HEK293T (cell line): ENCODE measurements around the gene DEFB110.

Experiments used
- CTCF ChIA-PET: fragments of 350-600 bp; formaldehyde crosslinking; extraction: SDS; loops from one replicate; lab custom pipeline; 2021; ENCODE audit warnings: antibody characterized with exemption, inconsistent platforms; lab: Yijun Ruan, JAX
- POLR2A ChIA-PET: fragments of 350-600 bp; formaldehyde crosslinking; extraction: SDS; loops from one replicate; lab custom pipeline; 2020; ENCODE audit warnings: antibody characterized with exemption, inconsistent platforms; lab: Yijun Ruan, JAX
- DNase-seq: peaks from one replicate; pipeline ENCODE4 v3.0.0; 2012; ENCODE audit warnings: mixed read lengths; ENCODE audit errors: extremely low spot score
- ARNT ChIP-seq: fragments of 450-650 bp; IDR thresholded peaks from 2 replicates; pipeline ENCODE4 v1.6.1; 2017; ENCODE audit warnings: mild to moderate bottlenecking
- BHLHE40 ChIP-seq: fragments of 450-650 bp; IDR thresholded peaks from 2 replicates; pipeline ENCODE4 v1.6.1; 2016; ENCODE audit warnings: mild to moderate bottlenecking, moderate library complexity, borderline replicate concordance
- CTBP1 ChIP-seq: fragments of 450-650 bp; IDR thresholded peaks from 2 replicates; pipeline ENCODE4 v1.6.1; 2016; ENCODE audit warnings: borderline replicate concordance
- ELF4 ChIP-seq: fragments of 450-650 bp; IDR thresholded peaks from 2 replicates; pipeline ENCODE4 v1.6.1; 2017; ENCODE audit warnings: antibody characterized with exemption
- FOXA1 ChIP-seq: fragments of 450-650 bp; IDR thresholded peaks from 2 replicates; pipeline ENCODE4 v1.6.1; 2016; ENCODE audit warnings: mild to moderate bottlenecking
- FOXK2 ChIP-seq: fragments of 450-650 bp; IDR thresholded peaks from 2 replicates; pipeline ENCODE4 v1.6.1; 2016; ENCODE audit warnings: mild to moderate bottlenecking
- FOXM1 ChIP-seq: fragments of 450-650 bp; IDR thresholded peaks from 2 replicates; pipeline ENCODE4 v1.6.1; 2017; ENCODE audit warnings: mild to moderate bottlenecking, borderline replicate concordance
- HDGF ChIP-seq: fragments of 450-650 bp; IDR thresholded peaks from 2 replicates; pipeline ENCODE4 v1.6.1; 2017; ENCODE audit warnings: antibody characterized with exemption, borderline replicate concordance
- L3MBTL2 ChIP-seq: fragments of 450-650 bp; conservative IDR thresholded peaks from 2 replicates; pipeline ENCODE4 v1.6.1; 2016; ENCODE audit warnings: mild to moderate bottlenecking
- LEF1 ChIP-seq: fragments of 450-650 bp; IDR thresholded peaks from 2 replicates; pipeline ENCODE4 v1.6.1; 2017; ENCODE audit warnings: mild to moderate bottlenecking, borderline replicate concordance
- NFRKB ChIP-seq: fragments of 450-650 bp; IDR thresholded peaks from 2 replicates; pipeline ENCODE4 v1.6.1; 2016; ENCODE audit warnings: mild to moderate bottlenecking, moderate library complexity
- PKNOX1 ChIP-seq: fragments of 450-650 bp; IDR thresholded peaks from 2 replicates; pipeline ENCODE4 v1.6.1; 2016
- SP1 ChIP-seq: fragments of 450-650 bp; IDR thresholded peaks from 2 replicates; pipeline ENCODE4 v1.6.1; 2017
- SUZ12 ChIP-seq: fragments of 450-650 bp; IDR thresholded peaks from 2 replicates; pipeline ENCODE4 v1.6.1; 2016; ENCODE audit warnings: mild to moderate bottlenecking
- TARDBP ChIP-seq: fragments of 450-650 bp; IDR thresholded peaks from 2 replicates; pipeline ENCODE4 v1.6.1; 2016
- ZNF384 ChIP-seq: fragments of 450-650 bp; IDR thresholded peaks from 2 replicates; pipeline ENCODE4 v1.6.1; 2016

DEFB110 gene

DNA sequence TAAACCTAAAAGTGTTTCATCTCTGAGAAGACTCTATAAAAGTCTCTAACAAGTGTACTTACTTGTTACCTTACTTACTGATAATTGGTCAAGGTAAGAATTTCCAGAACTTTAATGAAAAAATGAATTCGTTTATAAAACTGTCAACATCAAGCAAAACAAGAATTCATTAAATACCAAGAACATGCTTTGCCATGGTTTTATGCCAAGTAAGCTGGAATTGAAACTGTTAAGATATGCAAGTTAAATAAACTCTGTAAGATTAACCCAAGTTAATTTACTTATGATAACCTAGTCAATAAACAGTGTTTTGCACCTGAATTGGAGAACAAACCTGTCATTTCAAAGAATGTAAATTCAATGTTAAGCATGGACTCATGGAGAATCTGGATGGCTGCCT lies 35.2 kb downstream of the DEFB110 start:
- TF ChIP-seq SP1 (no peak), FOXK2 (no peak), SUZ12 (no peak), PKNOX1 (no peak), ARNT (no peak), HDGF (no peak), BHLHE40 (no peak), FOXM1 (no peak), TARDBP (no peak), CTBP1 (no peak), LEF1 (no peak), ELF4 (no peak), ZNF384 (no peak), L3MBTL2 (no peak)
- DNase-seq = no peak
- POLR2A ChIA-PET = no interaction called here
- CTCF ChIA-PET = no interaction called here

DNA sequence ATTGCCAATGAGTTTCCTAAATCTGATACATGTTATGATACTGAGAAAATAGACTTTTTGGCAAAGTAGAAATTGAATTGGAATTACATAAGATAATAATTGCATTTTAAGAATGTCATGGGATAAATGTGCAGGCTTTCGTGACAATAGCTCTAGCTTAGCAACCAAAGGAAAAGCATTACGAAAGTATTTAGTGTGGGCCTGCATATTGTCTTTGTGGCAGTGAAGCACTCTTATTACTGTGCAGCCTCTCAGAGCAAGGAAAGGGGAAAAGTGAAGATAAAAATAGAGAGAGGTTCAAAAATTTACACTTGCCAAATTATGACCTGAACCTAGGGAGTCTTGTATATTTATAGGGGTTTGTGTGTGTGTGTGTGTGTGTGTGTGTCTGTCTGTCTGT lies 39.7 kb downstream of the DEFB110 start:
- no peak for DNase-seq
- ChIA-PET CTCF (no interaction called here), POLR2A (no interaction called here)
- no peak for TF ChIP-seq NFRKB
- TF ChIP-seq CTBP1 = no peak
- no peak for TF ChIP-seq FOXM1
- no peak for TF ChIP-seq SP1
- no peak for TF ChIP-seq TARDBP
- no peak for TF ChIP-seq L3MBTL2
- TF ChIP-seq FOXA1 = no peak
- no peak for TF ChIP-seq PKNOX1
- no peak for TF ChIP-seq FOXK2
- no peak for TF ChIP-seq ARNT
- TF ChIP-seq LEF1 = no peak
- TF ChIP-seq SUZ12 = no peak
- no peak for TF ChIP-seq BHLHE40
- no peak for TF ChIP-seq ZNF384
- TF ChIP-seq HDGF = no peak
- no peak for TF ChIP-seq ELF4

- ChIA-PET CTCF (no interaction called here), POLR2A (no interaction called here)
- TF ChIP-seq LEF1 (no peak), BHLHE40 (no peak), FOXM1 (no peak), SP1 (no peak), SUZ12 (no peak), PKNOX1 (no peak), HDGF (no peak), FOXK2 (no peak), TARDBP (no peak), NFRKB (no peak), ZNF384 (no peak), L3MBTL2 (no peak), ARNT (no peak), ELF4 (no peak)
- DNase-seq = no peak
Observed at GRCh38 chr6:49980898-49981297, 40.9 kb downstream of the DEFB110 start.

- CTCF ChIA-PET = no interaction called here
- DNase-seq = no peak
Observed at GRCh38 chr6:49979584-49979983, 42.2 kb downstream of the DEFB110 start.

GRCh38 chr6:49978332-49979226 lies 43.2 kb downstream of the DEFB110 start:
- ChIA-PET POLR2A (no interaction called here), CTCF (no interaction called here)
- no peak for DNase-seq
- TF ChIP-seq ARNT (no peak), FOXA1 (no peak), PKNOX1 (no peak), SP1 (no peak), HDGF (no peak), ZNF384 (no peak), FOXM1 (no peak)

More at GRCh38 chr6:49979584-49979983, 42.2 kb downstream of the DEFB110 start:
- POLR2A ChIA-PET = no interaction called here
- TF ChIP-seq TARDBP (no peak), LEF1 (no peak), CTBP1 (no peak), FOXA1 (no peak), ZNF384 (no peak), NFRKB (no peak)

- ChIA-PET POLR2A (no interaction called here), CTCF (no interaction called here)
- TF ChIP-seq ARNT (no peak), ELF4 (no peak), LEF1 (no peak), NFRKB (no peak), SP1 (no peak), BHLHE40 (no peak), L3MBTL2 (no peak), SUZ12 (no peak), FOXM1 (no peak), PKNOX1 (no peak), FOXA1 (no peak), FOXK2 (no peak)
- DNase-seq = no peak
Observed at GRCh38 chr6:49969605-49970004, 52.2 kb downstream of the DEFB110 start, which contains the start of gene DEFB113. Gene DEFB113 (minus strand): TSS chr6:49969625. CDS start chr6:49969625, 0 bp downstream.
